Adrenal gland (tissue), 12 donors: Measurements from ENCODE around the gene RPRML. TPM values are rescaled to one million over a fixed set of nuclear protein-coding genes. Genes with fewer than 3 reads are reported as not detected.

Experiments
- DNase-seq, 7 donors: peaks; one replicate each; pipeline ENCODE4 v3.0.0-alpha.2; 2019 to 2020
- H3K27ac ChIP-seq, 5 donors: fragments of 200-600 bp; sonication (generic) in 4 of 5; 1 replicate in 3 of 5; 2 replicates in 2 of 5; pipeline versions ENCODE4 v1.5.1 to v1.8.0; 2016 to 2020; ENCODE audit warnings: mild to moderate bottlenecking in 1 of 5
- H3K27me3 ChIP-seq: fragments of 200-600 bp; 2 replicates; pipeline ENCODE4 v1.8.0; 2021
- H3K36me3 ChIP-seq, 2 donors: fragments of 200-600 bp; replicated peaks in 1 of 2; 1 replicate in 1 of 2; 2 replicates in 1 of 2; pipeline versions ENCODE4 v1.5.1 to v1.8.0; 2018 to 2022
- H3K4me1 ChIP-seq, 2 donors: fragments of 200-600 bp; replicated peaks in 1 of 2; 1 replicate in 1 of 2; 2 replicates in 1 of 2; pipeline versions ENCODE4 v1.5.1 to v1.8.0; 2018 to 2021
- H3K4me3 ChIP-seq, 4 donors: fragments of 200-600 bp; sonication (generic) in 3 of 4; one replicate each; pipeline ENCODE4 v1.5.1; 2016 to 2018
- H3K9me3 ChIP-seq, 3 donors: fragments of 200-600 bp; sonication (generic) in 1 of 3; replicated peaks in 1 of 3; 1 replicate in 2 of 3; 2 replicates in 1 of 3; pipeline versions ENCODE4 v1.5.1 to v1.8.0; 2016 to 2021
- CTCF ChIP-seq, 6 experiments: fragments of 450-650 bp in 4 of 6; fragments of 200-600 bp in 2 of 6; sonication (generic) in 1 of 6; IDR thresholded peaks; 1 replicate in 5 of 6; 2 replicates in 1 of 6; pipeline versions ENCODE4 v1.5.1 to v1.8.0; 2016 to 2021; ENCODE audit warnings: antibody characterized with exemption in 6 of 6, mild to moderate bottlenecking in 2 of 6, moderate library complexity in 1 of 6
- POLR2A ChIP-seq, 2 donors: fragments of 450-650 bp; IDR thresholded peaks; one replicate each; pipeline ENCODE4 v1.6.1; 2017; ENCODE audit warnings: antibody characterized with exemption in 2 of 2, mild to moderate bottlenecking in 2 of 2, moderate library complexity in 1 of 2
- WGBS, 4 donors: extraction: QIAGEN DNeasy Blood & Tissue Kit in 2 of 4; methylation state at CpG; one replicate each; pipeline versions ENCODE4 v1.1.5 to v1.1.7; 2013 to 2017; 5-methylcytosine and 5-hydroxymethylcytosine counted together
- intact Hi-C, 2 donors: fragments of 100-400 bp; cut with DNase I; formaldehyde crosslinking; loops; one replicate each; pipeline versions ENCODE4 v1.14.1 to v1.15.0; 2022 to 2023
- polyA plus RNA-seq, 3 donors: library from polyadenylated mRNA; stranded (reverse); fragments of 200-250 nt in 2 of 3; fragments of 350-450 nt in 1 of 3; fragmentation: Illumina TruSeq in 1 of 3; extraction: RNeasy Lipid Tissue Mini Kit (QIAGEN cat#74804) in 1 of 3; gene quantifications; one replicate each; pipeline ENCODE4 v1.2.3, GENCODE V29; 2013 to 2014
- total RNA-seq, 9 donors: library from RNA; depleted of rRNA in 4 of 9; stranded (reverse); fragments of >200 nt in 4 of 9; fragments of 120-200 nt in 1 of 9; fragmentation: NEBNext Ultra II Directional in 1 of 9; extraction: Animal tissue kit (Norgen Biotek cat#: 25700) in 1 of 9; gene quantifications; one replicate each; pipeline versions ENCODE4 v1.1.0 to v1.2.4, GENCODE V29; 2013 to 2023
- donor health status: healthy with polysubstance abuse.
- donor health status: Bipolar disorder and iron deficiency.
- donor health status: DM: yes; HTN: yes; CAD: no.
- donor health status: DM: no; HTN: no; CAD: no.
- donor health status: DM: no; HTN: no; CAD: no.
- donor health status: DM: yes; HTN: yes; CAD: no.

The RPRML gene
- total and polyA plus RNA-seq, 12 donors: 0.07 TPM; not detected in 11

- Histone ChIP-seq H3K4me1 (peaks cover 5 to 8% of the 10 kb centered on the region in 2 donors), H3K9me3 (no peaks in the 10 kb centered on the region), H3K36me3 (no peaks in the 10 kb centered on the region), H3K27me3 (no peaks in the 10 kb centered on the region), H3K27ac (no peak overlapping the region), H3K4me3 (no peak overlapping the region)
- WGBS, 4 donors: 84 to 89% (median 86%) methylated on average over 5 of the region's 5 CpGs
- intact Hi-C loops: loop anchor here in 1 of 2 donors (10.0 kb wide), 1 partner anchor 366 kb away; no protein-coding TSS in a partner anchor
- DNase-seq: no peak
- TF ChIP-seq CTCF (IDR thresholded peaks at IDR 0.05) (no peak), POLR2A (IDR thresholded peaks at IDR 0.05) (no peak)
Observed at GRCh38 chr17:46948544-46948943, 30.5 kb downstream of the RPRML start.

GRCh38 chr17:46947216-46947615 is 31.8 kb downstream of the RPRML start:
- no peak for DNase-seq
- intact Hi-C loops: loop anchor here in 1 of 2 donors (10.0 kb wide), 1 partner anchor 368 kb away; no protein-coding TSS in a partner anchor
- 20 to 67% (median 48%) methylated on average over 3 of the region's 3 CpGs for WGBS, 4 donors

GRCh38 chr17:46944931-46945330 is 34.1 kb downstream of the RPRML start:
- 57 to 66% (median 62%) methylated on average over 8 to 10 of the region's 10 CpGs for WGBS, 4 donors
- no peaks in the 10 kb centered on the region for H3K9me3 ChIP-seq
- TF ChIP-seq CTCF (IDR thresholded peaks at IDR 0.05) (no peak), POLR2A (IDR thresholded peaks at IDR 0.05) (no peak)
- H3K36me3 ChIP-seq: peaks cover 0 to 8% of the 10 kb centered on the region in 2 donors
- H3K27me3 ChIP-seq: no peaks in the 10 kb centered on the region
- peaks cover 14 to 15% of the 10 kb centered on the region in 2 donors for H3K4me1 ChIP-seq
- DNase-seq: no peak
- intact Hi-C loops: loop anchor here (5.0 to 10.0 kb wide), 2 partner anchors 93 to 370 kb away; partner anchors contain the start of gene WNT9B (in 1 of the 2)
- no peak overlapping the region for H3K4me3 ChIP-seq
- no peak overlapping the region for H3K27ac ChIP-seq

More at GRCh38 chr17:46947216-46947615, 31.8 kb downstream of the RPRML start:
- Histone ChIP-seq H3K36me3 (no peaks in the 10 kb centered on the region), H3K4me3 (no peak overlapping the region), H3K9me3 (no peaks in the 10 kb centered on the region), H3K27ac (no peak overlapping the region), H3K4me1 (peaks cover 14 to 15% of the 10 kb centered on the region in 2 donors), H3K27me3 (no peaks in the 10 kb centered on the region)
- no peak for TF ChIP-seq POLR2A (IDR thresholded peaks at IDR 0.05)
- TF ChIP-seq CTCF (IDR thresholded peaks at IDR 0.05): no peak

GRCh38 chr17:46943501-46944393 is 35.3 kb downstream of the RPRML start:
- no peak for TF ChIP-seq POLR2A (IDR thresholded peaks at IDR 0.05)
- TF ChIP-seq CTCF (IDR thresholded peaks at IDR 0.05): no peak
- WGBS, 4 donors: 18 to 36% (median 24%) methylated on average over 15 to 21 of the region's 21 CpGs
- peak in 6 of 7 donors; percentile 34 to 69 (median 53) for DNase-seq

More at GRCh38 chr17:46943501-46944393, 35.3 kb downstream of the RPRML start:
- Histone ChIP-seq H3K36me3 (peaks cover 0 to 20% of the 10 kb centered on the region in 2 donors), H3K4me3 (no peak overlapping the region), H3K27me3 (no peaks in the 10 kb centered on the region), H3K27ac (no peak overlapping the region), H3K4me1 (peaks cover 14 to 15% of the 10 kb centered on the region in 2 donors), H3K9me3 (no peaks in the 10 kb centered on the region)
- intact Hi-C loops: loop anchor here (5.0 to 10.0 kb wide), 2 partner anchors 91 to 371 kb away; partner anchors contain the start of gene WNT9B (in 1 of the 2)
